Activated CD8-positive, alpha-beta T cell treated with anti-CD3 and anti-CD28 coated beads for 36 hours (primary cell): ENCODE data around the gene DPH1. TPM values are rescaled to one million over a fixed set of nuclear protein-coding genes. Genes with fewer than 3 reads are reported as not detected.

Source experiments
- ATAC-seq: fragments of 200-7000 bp; cut with Tn5 transposase; one replicate; pipeline ENCODE4 v1.10.0; 2021; ENCODE audit warnings: mild to moderate bottlenecking, moderate library complexity
- CTCF ChIA-PET: fragments of 350-600 bp; sonication (Branson Sonifier 250); formaldehyde crosslinking; loops from one replicate; lab custom pipeline; 2021; ENCODE audit warnings: antibody characterized with exemption; lab: Charles Lee
- POLR2A ChIA-PET: fragments of 350-600 bp; sonication (Branson Sonifier 250); formaldehyde crosslinking; loops from one replicate; lab custom pipeline; 2021; ENCODE audit warnings: antibody characterized with exemption; lab: Charles Lee
- DNase-seq: peaks from one replicate; pipeline ENCODE4 v3.0.0-alpha.2; 2020
- H3K27ac Mint-ChIP-seq: one replicate; pipeline ENCODE4 v1.8.0; 2021; ENCODE audit warnings: mild to moderate bottlenecking, mixed read lengths
- H3K27me3 Mint-ChIP-seq: one replicate; pipeline ENCODE4 v1.8.0; 2021; ENCODE audit warnings: mixed read lengths
- H3K36me3 Mint-ChIP-seq: one replicate; pipeline ENCODE4 v1.8.0; 2021; ENCODE audit warnings: low read depth, mixed read lengths
- H3K4me1 Mint-ChIP-seq: one replicate; pipeline ENCODE4 v1.8.0; 2021; ENCODE audit warnings: low read depth, mixed read lengths
- H3K4me3 Mint-ChIP-seq: one replicate; pipeline ENCODE4 v1.8.0; 2021; ENCODE audit warnings: mild to moderate bottlenecking, moderate library complexity, mixed read lengths
- H3K9me3 Mint-ChIP-seq: one replicate; pipeline ENCODE4 v1.8.0; 2021; ENCODE audit warnings: mixed read lengths
- CTCF ChIP-seq: fragments of 200-600 bp; IDR thresholded peaks from one replicate; pipeline ENCODE4 v1.8.0; 2022; ENCODE audit warnings: antibody characterized with exemption, mild to moderate bottlenecking
- intact Hi-C: fragments of 100-400 bp; cut with micrococcal nuclease; formaldehyde crosslinking; loops from one replicate; pipeline ENCODE4 v1.10.0; 2022
- total RNA-seq, 2 experiments: library from RNA; stranded (reverse); gene quantifications; one replicate each; pipeline ENCODE4 v1.2.3, GENCODE V29; 2021

The DPH1 gene
- total RNA-seq, 2 experiments from 2014 or later: 27.8 to 32.5 TPM

GRCh38 chr17:2058586-2059546 is 28.9 kb downstream of the DPH1 start:
- H3K4me1 Mint-ChIP-seq: peaks cover 13% of the 10 kb centered on the region
- H3K27me3 Mint-ChIP-seq: no peaks in the 10 kb centered on the region
- CTCF ChIA-PET: interaction anchor here (0.8 to 8.5 kb wide), 25 partner anchors 9 to 357 kb away, joined by 3 to 239 read pairs (median 4); partner anchors contain the start of gene SGSM2
- intact Hi-C loops: no loop called here
- no peaks in the 10 kb centered on the region for H3K9me3 Mint-ChIP-seq
- peak; percentile 76 for DNase-seq
- peaks cover 49% of the 10 kb centered on the region for H3K36me3 Mint-ChIP-seq
- POLR2A ChIA-PET: interaction anchor here (0.7 to 5.7 kb wide), 10 partner anchors 10 to 207 kb away, joined by 3 to 46 read pairs (median 4); no protein-coding TSS in a partner anchor
- peak; percentile 7 for ATAC-seq
- H3K4me3 Mint-ChIP-seq: peak overlapping the region; percentile 54
- TF ChIP-seq CTCF: peak; percentile 88
- no peak overlapping the region for H3K27ac Mint-ChIP-seq

GRCh38 chr17:2059547-2060384 is 29.8 kb downstream of the DPH1 start:
- peak overlapping the region; percentile 36 for H3K4me3 Mint-ChIP-seq
- peaks cover 55% of the 10 kb centered on the region for H3K36me3 Mint-ChIP-seq
- no peak for TF ChIP-seq CTCF
- no peaks in the 10 kb centered on the region for H3K27me3 Mint-ChIP-seq
- no peak for ATAC-seq
- ChIA-PET CTCF (interaction anchor here (1.4 to 8.5 kb wide), 8 partner anchors 9 to 293 kb away, joined by 3 to 239 read pairs (median 39); no protein-coding TSS in a partner anchor), POLR2A (interaction anchor here (0.6 to 5.7 kb wide), 5 partner anchors 9 to 156 kb away, joined by 3 to 46 read pairs (median 4); no protein-coding TSS in a partner anchor)
- peak overlapping the region; percentile 14 for H3K27ac Mint-ChIP-seq
- H3K9me3 Mint-ChIP-seq: no peaks in the 10 kb centered on the region
- no peak for DNase-seq
- intact Hi-C loops: no loop called here
- H3K4me1 Mint-ChIP-seq: peaks cover 11% of the 10 kb centered on the region

- H3K27ac Mint-ChIP-seq: no peak overlapping the region
- H3K4me1 Mint-ChIP-seq: peaks cover 13% of the 10 kb centered on the region
- H3K36me3 Mint-ChIP-seq: peaks cover 57% of the 10 kb centered on the region
- no peak for DNase-seq
- CTCF ChIA-PET: interaction anchor here (7.8 to 8.5 kb wide), 3 partner anchors 8 to 188 kb away, joined by 74 to 239 read pairs (median 121); no protein-coding TSS in a partner anchor
- intact Hi-C loops: no loop called here
- TF ChIP-seq CTCF: no peak
- no peaks in the 10 kb centered on the region for H3K27me3 Mint-ChIP-seq
- no peak for ATAC-seq
- H3K9me3 Mint-ChIP-seq: no peaks in the 10 kb centered on the region
- POLR2A ChIA-PET: interaction anchor here (0.6 to 1.8 kb wide), 4 partner anchors 25 to 155 kb away, joined by 3 to 5 read pairs (median 4); no protein-coding TSS in a partner anchor
- H3K4me3 Mint-ChIP-seq: no peak overlapping the region
Observed at GRCh38 chr17:2060385-2060658, 30.4 kb downstream of the DPH1 start.

GRCh38 chr17:2060681-2061440 is 30.9 kb downstream of the DPH1 start:
- ChIA-PET POLR2A (interaction anchor here (0.6 to 1.3 kb wide), 4 partner anchors 25 to 154 kb away, joined by 3 to 5 read pairs (median 4); no protein-coding TSS in a partner anchor), CTCF (interaction anchor here (8.1 to 8.5 kb wide), 2 partner anchors 7 to 188 kb away, joined by 121 to 239 read pairs; no protein-coding TSS in a partner anchor)
- no peak overlapping the region for H3K4me3 Mint-ChIP-seq
- no peak overlapping the region for H3K27ac Mint-ChIP-seq
- intact Hi-C loops: no loop called here
- ATAC-seq: no peak
- H3K9me3 Mint-ChIP-seq: no peaks in the 10 kb centered on the region
- DNase-seq: no peak
- no peaks in the 10 kb centered on the region for H3K27me3 Mint-ChIP-seq
- TF ChIP-seq CTCF: no peak
- H3K4me1 Mint-ChIP-seq: peaks cover 13% of the 10 kb centered on the region
- peaks cover 62% of the 10 kb centered on the region for H3K36me3 Mint-ChIP-seq
